ENCODE results near the gene DACT3.

DACT3 gene

DNA sequence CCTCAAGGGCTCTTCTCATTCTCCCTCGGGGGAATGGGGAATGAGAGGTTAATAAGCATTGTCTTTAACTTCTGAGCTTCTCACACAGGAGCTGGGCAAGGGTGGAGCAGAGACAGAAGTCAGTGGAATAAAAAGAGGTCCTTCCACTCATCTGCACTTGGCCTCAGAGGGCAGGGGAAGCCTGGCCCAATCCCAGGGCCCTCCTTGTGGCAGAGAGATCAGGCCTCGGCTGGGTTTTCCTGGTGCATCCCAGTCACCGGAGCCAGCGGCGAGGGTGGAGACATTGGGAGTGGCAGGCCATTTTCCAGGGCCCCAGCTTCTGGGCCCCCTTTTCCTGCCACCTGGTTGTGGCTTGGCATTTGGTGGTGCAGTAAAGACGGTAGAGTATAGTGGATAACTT is 49.2 kb downstream of the DACT3 start:
- DNase-seq (ENCODE audit: low spot score), result no peak

GRCh38 chr19:46610851-46611770 is 49.9 kb downstream of the DACT3 start:
- DNase-seq (ENCODE audit: low spot score), result peak; percentile 55

DNA sequence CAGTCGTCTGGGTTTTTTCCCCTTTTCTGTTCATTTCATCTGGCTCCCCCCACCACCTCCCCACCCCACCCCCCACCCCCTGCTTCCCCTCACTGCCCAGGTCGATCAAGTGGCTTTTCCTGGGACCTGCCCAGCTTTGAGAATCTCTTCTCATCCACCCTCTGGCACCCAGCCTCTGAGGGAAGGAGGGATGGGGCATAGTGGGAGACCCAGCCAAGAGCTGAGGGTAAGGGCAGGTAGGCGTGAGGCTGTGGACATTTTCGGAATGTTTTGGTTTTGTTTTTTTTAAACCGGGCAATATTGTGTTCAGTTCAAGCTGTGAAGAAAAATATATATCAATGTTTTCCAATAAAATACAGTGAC is 50.6 kb downstream of the DACT3 start:
- DNase-seq (ENCODE audit: low spot score), result no peak

DNA sequence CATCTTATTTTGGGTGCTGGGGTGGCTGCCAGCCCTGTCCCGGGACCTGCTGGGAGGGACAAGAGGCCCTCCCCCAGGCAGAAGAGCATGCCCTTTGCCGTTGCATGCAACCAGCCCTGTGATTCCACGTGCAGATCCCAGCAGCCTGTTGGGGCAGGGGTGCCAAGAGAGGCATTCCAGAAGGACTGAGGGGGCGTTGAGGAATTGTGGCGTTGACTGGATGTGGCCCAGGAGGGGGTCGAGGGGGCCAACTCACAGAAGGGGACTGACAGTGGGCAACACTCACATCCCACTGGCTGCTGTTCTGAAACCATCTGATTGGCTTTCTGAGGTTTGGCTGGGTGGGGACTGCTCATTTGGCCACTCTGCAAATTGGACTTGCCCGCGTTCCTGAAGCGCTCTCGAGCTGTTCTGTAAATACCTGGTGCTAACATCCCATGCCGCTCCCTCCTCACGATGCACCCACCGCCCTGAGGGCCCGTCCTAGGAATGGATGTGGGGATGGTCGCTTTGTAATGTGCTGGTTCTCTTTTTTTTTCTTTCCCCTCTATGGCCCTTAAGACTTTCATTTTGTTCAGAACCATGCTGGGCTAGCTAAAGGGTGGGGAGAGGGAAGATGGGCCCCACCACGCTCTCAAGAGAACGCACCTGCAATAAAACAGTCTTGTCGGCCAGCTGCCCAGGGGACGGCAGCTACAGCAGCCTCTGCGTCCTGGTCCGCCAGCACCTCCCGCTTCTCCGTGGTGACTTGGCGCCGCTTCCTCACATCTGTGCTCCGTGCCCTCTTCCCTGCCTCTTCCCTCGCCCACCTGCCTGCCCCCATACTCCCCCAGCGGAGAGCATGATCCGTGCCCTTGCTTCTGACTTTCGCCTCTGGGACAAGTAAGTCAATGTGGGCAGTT is 51.2 kb downstream of the DACT3 start:
- no peak for DNase-seq (ENCODE audit: low spot score)

DNA sequence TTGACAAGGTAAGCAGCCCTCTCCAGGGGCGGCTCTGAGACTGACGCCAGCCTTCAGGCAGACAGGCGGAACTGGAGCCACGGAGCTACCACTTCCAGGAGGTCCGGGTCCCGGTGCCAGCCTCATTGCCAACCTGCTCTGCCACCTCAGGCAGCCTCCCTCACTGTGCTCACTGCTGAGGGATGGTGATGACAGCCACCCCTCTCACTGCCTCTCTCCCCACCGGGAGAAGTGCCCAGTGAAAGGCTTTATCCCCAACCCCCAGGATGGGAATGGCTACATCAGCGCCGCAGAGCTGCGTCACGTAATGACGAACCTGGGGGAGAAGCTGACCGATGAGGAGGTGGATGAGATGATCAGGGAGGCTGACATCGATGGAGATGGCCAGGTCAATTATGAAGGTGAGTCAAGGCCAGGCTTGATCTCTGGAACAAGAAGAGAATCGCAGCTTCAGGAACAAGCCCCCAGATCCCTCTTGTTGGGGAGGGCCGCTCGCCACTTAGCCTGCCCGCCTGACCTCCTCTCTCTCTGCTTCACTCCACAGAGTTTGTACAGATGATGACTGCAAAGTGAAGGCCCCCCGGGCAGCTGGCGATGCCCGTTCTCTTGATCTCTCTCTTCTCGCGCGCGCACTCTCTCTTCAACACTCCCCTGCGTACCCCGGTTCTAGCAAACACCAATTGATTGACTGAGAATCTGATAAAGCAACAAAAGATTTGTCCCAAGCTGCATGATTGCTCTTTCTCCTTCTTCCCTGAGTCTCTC is 52.2 kb downstream of the DACT3 start:
- no peak for DNase-seq (ENCODE audit: low spot score)

- no peak for DNase-seq (ENCODE audit: low spot score)
Measured at GRCh38 chr19:46608178-46608577, 52.8 kb downstream of the DACT3 start.

DNA sequence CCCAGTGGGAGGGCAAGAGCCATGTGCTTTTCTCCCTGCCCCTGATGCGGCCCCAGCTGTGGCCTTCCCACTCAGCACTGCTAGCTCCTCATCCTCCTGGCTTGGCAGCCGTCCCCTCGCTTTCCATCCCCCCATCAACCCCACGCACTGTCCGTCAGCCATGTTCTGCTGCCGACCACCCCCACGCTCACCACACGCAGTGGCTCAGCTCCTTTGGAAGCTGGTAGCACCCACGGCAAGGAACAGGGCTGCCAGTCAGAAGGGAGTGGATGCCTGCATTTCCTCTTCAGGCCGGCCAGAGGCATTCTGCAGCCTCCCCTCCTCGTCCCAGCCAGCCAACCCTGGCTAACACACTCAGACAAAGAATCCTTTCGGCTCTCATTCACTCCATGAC is 53.5 kb downstream of the DACT3 start:
- no peak for DNase-seq (ENCODE audit: low spot score)

GRCh38 chr19:46606681-46607447 is 54.1 kb downstream of the DACT3 start:
- no peak for DNase-seq (ENCODE audit: low spot score)

- DNase-seq (ENCODE audit: low spot score), result no peak
Measured at GRCh38 chr19:46606019-46606418, 55.0 kb downstream of the DACT3 start.

- no peak for DNase-seq (ENCODE audit: low spot score)
Measured at GRCh38 chr19:46605356-46605821, 55.6 kb downstream of the DACT3 start.

- DNase-seq (ENCODE audit: low spot score), result no peak
Measured at GRCh38 chr19:46604781-46605355, 56.1 kb downstream of the DACT3 start.

DNA sequence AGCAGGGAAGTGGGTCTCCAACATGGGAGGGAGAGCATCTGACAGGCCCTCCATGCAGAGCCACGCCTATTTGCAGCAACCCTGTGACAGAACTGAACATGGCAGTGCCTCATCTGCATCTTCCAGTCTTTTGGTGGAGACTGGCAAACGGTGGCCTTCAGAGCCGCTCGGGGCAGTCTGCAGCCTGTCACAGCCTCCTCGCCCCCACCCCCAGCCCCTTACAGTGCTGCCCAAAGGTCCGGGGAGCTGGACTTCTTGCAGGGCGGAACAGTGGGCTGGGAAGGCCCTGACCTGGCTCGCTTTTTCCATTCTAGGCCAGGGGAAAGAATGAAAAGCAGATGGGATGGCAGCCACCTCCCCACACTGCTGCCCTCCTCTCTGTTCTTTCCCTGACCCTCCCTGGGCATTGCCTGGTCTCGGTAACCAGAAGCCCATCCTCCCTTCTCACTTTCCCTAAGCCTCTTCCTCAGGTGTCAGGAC is 57.2 kb downstream of the DACT3 start:
- no peak for DNase-seq (ENCODE audit: low spot score)

DNA sequence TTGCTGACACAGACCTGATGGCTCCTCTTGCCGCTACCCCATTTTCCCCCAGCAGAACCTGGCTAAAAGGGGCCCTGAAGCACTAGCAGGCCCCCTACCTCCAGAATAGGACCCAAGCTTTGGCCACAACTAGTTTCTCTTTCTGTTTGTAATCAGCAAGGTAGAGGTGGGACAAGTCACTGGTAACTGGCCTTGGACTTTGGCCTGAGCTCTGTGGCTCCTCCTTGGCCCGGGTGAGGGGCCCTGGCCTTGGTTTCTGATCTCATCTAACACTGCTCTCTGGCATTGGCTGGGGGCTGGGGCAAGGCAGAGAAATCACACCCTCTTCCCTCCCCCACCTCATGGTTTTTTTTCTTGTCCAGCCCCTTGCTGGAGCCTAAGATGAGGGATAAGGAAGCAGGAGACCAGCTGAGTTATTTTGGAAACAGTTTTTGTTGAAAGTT is 57.8 kb downstream of the DACT3 start:
- no peak for DNase-seq (ENCODE audit: low spot score)

GRCh38 chr19:46602392-46603194 is 58.4 kb downstream of the DACT3 start:
- peak; percentile 38 for DNase-seq (ENCODE audit: low spot score)

- no peak for DNase-seq (ENCODE audit: low spot score)
Measured at GRCh38 chr19:46601318-46602224, 59.4 kb downstream of the DACT3 start, which contains the start of gene CALM3. Gene CALM3, plus strand, starts transcription at chr19:46601330. Its CDS starts 105 bp downstream, at chr19:46601435.

DNA sequence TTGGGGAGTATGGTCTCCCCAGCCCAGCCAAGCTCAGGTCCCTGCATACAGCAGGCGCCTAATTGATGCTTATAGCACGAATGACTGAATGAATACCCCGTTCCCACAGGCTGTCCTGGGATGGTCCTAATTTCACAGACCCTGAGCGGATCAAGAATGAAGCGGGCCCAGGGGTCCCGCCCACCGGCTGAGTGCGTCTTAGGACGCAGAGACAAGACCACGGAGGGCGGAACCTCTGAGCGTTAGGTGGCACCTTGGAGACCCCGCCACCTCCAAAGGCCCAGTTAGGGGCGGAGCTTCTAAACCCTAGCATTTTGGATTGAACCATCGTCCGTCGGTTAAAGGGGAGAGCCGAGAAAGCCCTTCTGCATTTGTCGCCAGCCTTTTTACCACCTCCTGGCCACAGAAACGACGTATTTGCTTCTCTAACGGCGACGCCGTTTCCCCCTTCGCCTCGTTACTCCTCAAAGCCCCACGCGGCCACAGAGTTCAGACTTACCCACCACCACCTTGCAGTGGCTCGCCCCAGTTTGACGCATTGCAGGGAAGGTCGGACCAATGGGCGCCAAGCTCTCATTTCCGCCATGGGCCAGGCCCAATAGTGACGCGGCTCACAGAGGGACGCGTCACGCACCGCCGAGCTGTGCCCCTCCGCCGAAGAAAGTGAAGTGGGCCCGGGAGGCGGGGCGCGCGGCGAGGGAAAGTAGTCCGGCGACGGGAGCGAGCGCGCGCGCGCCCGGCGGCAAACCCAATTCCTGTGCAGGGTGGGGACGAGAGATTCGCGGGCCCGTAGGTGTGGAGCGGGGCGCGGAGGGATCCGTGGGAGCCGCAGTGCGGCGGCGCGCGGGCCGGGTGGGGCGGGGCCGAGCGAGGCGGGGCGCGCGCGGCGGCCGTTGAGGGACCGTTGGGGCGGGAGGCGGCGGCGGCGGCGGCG is 60.3 kb downstream of the DACT3 start:
- peak; percentile 96 for DNase-seq (ENCODE audit: low spot score)

GRCh38 chr19:46599716-46600373 is 61.1 kb downstream of the DACT3 start:
- DNase-seq (ENCODE audit: low spot score), result no peak

Data from activated CD4-positive, alpha-beta T cell treated with anti-CD3 and anti-CD28 coated beads, Interleukin-2, Interleukin-4, amounts not matched to agents 100 ng/mL and 50 ng/mL, durations not matched to agents 16 hours and 8 hours (primary cell).